ENCODE measurements around the gene TMEM217.

GRCh38 chr6:37243131-37243815, 14.7 kb downstream of the TMEM217 start:
- TF ChIP-seq TAF1 (IDR thresholded peaks at IDR 0.05; ENCODE audit: low read depth) (no peak), RAD21 (conservative IDR thresholded peaks at IDR 0.05) (no peak), EP300 (conservative IDR thresholded peaks at IDR 0.05; ENCODE audit: poor library complexity, severe bottlenecking) (no peak), REST (IDR thresholded peaks at IDR 0.05; ENCODE audit: borderline replicate concordance) (no peak), POLR2AphosphoS5 (IDR thresholded peaks at IDR 0.05) (no peak), EZH2 (IDR thresholded peaks at IDR 0.05; ENCODE audit: borderline replicate concordance, insufficient read depth, low read length, poor library complexity, severe bottlenecking) (no peak), SMC3 (conservative IDR thresholded peaks at IDR 0.05; ENCODE audit: poor library complexity) (no peak)
- TF ChIP-seq, protein P1, sequence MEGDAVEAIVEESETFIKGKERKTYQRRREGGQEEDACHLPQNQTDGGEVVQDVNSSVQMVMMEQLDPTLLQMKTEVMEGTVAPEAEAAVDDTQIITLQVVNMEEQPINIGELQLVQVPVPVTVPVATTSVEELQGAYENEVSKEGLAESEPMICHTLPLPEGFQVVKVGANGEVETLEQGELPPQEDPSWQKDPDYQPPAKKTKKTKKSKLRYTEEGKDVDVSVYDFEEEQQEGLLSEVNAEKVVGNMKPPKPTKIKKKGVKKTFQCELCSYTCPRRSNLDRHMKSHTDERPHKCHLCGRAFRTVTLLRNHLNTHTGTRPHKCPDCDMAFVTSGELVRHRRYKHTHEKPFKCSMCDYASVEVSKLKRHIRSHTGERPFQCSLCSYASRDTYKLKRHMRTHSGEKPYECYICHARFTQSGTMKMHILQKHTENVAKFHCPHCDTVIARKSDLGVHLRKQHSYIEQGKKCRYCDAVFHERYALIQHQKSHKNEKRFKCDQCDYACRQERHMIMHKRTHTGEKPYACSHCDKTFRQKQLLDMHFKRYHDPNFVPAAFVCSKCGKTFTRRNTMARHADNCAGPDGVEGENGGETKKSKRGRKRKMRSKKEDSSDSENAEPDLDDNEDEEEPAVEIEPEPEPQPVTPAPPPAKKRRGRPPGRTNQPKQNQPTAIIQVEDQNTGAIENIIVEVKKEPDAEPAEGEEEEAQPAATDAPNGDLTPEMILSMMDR (IDR thresholded peaks at IDR 0.05; ENCODE audit: poor library complexity, severe bottlenecking): no peak

Measured in neural cell (in vitro differentiated cells).